ENCODE measurements around the gene KRTAP2-2.
"Not testable (repeated sequence)": the region's sequence is repeated elsewhere in the genome, so short reads cannot be mapped to it uniquely, and the experiment has no call there.

Gene KRTAP2-2, protein sequence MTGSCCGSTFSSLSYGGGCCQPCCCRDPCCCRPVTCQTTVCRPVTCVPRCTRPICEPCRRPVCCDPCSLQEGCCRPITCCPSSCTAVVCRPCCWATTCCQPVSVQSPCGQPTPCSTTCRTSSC

DNA sequence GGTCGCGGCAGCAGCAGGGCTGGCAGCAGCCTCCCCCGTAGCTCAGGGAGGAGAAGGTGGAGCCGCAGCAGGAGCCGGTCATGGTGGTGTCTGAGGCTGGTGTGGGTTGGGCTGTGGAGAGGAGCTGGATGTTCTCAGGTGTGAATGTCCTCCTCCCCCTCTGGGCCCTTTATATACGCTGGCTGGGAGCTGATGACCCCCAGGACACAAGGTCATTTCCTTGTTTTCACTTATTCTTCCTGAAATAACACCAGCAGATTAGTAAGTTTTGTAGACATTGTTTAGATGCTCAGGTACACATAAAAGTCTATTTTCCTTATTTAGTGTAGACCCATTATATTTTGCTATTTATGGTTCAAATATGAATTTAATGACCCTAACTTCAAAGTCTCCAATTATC lies at the start of gene KRTAP2-2:
Gene KRTAP2-2, minus strand, starts transcription at position 101 of the 400 bp plus-strand sequence. Its CDS starts 19 bp downstream, at position 82.
- DNase-seq: not testable (repeated sequence)

DNA sequence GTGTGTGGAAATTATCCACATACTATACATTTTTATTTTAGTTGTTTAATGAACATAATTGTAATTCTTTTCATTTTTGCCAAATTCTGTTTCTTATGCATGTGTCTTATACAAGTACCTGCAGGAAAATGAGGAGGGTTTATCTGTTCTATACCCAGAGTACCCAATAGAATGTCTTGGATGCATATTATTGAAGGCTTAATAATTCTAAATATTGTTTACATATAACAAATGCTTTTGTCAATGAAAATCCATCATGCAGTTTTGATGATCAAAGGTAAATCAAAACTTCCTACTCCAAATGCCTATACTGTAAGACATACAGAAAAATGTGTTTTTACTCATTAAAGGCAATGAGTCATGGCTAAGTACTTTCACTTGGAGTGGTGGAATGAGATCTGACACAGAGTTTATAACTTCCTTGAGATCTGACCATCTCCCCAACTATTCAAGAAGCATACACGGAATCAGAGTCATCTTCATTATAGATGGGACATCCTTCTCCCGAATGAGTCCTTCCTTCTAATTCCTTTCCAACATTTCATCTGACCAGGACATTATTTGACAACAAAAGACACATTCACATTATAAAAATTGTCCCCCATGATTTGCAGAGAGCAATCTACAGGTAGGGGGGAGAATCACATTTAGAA lies 49.5 kb upstream of the KRTAP2-2 start:
- not testable (repeated sequence) for DNase-seq

DNA sequence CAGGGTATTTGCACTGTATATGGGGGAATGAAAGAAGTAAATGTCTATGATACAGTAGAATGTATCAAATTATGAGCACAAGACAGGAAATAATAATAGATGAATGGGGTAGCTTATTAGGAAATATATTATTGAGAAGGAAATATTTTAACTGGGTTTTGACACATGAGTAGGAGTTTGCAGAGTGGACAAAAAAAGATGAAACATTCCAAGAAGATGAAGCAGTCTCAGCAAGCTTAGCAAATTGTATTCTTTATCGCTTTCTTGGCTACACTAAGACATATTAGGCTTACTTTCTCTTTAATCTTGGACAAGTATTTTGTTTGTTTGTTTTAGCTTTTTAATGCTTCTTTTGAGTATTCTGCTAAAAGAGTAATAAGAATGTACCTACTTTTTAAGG lies 48.9 kb upstream of the KRTAP2-2 start:
- no peak for DNase-seq

DNA sequence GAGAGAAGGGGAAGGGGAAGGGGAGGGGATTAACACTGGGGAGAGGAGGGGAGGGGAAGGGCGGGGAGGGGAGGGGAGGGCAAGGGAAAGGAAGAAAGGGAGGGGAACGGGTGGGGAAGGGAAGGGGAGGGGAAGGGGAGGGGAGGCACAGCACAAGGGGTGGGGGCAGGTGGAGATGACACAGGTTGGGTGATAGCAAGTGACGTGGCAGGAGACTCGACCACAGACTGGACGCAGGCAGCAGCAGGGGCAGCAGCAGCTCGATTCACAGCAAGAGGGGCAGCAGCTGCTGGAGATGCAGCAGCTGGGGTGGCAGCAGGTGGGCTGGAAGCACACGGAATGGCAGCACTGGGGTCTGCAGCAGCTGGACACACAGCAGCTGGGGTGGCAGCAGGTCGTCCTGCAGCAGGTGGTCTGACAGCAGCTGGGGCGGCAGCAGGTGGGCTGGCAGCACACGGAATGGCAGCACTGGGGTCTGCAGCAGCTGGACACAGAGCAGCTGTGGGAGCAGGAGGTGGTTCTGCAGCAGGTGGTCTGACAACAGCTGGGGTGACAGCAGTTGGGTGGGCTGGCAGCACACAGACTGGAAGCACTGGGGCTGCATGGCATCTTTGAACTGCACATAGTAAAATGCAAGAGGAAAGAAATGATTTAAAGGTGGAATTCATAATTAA lies 46.7 kb upstream of the KRTAP2-2 start, which contains the start of gene KRTAP4-16:
Gene KRTAP4-16, minus strand, starts transcription at position 624 of the 674 bp plus-strand sequence. Its CDS starts 0 bp downstream, at position 624.
- DNase-seq: no peak

DNA sequence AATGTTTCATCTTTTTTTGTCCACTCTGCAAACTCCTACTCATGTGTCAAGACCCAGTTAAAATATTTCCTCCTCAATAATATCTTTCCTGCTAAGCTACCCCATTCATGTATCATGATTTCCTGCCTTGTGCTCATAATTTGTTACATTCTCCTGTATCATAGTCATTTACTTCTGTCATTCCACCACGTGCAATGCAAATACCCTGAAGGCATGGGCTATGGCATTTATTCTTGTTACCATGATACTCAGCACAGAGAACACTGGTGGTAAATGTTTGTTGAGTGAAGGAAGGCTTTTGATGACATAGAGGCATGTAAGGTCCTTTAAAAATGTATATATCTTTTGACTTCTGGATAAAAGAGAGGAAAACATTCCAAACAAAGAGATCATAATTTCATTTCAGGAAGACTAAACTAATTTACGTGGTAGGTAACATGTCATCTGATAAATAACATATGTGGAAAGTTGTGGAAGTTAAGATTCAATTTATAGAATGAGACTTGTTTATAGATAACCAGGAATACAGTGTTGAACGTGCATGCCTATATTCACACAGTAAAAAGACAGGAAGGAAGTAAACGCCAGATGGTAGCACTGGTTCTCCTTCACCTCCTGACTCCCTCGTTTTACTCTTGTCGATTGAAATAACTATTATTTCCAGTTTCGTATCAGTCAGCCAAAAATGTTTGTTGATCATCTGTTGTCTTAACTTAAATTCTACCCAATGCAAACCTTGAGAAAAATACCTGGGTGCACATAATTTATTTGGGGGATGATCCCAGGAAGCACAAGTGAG lies 44.9 kb upstream of the KRTAP2-2 start:
- DNase-seq: not testable (repeated sequence)

DNA sequence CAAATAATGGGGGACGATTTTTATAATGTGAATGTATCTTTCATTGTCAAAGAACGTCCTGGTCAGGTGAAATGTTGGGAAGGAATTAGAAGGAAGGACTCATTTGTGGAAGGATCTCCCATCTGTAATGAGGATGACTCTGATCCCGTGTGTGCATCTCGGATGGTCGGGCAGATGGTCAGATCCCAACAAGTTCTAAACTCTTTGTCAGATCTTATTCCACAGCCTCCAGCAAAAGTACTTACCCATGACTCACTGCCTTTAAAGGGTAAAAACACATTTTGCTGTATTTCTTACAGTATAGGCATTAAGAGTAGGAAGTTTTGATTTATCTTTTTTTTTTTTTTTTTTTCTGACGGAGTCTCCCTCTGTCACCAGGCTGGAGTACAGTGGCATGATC lies 43.5 kb upstream of the KRTAP2-2 start:
- DNase-seq: no peak

- DNase-seq: no peak
Measured at GRCh38 chr17:41098042-41098441, 43.0 kb upstream of the KRTAP2-2 start, which contains the start of gene KRTAP4-8. Gene KRTAP4-8 (minus strand): TSS chr17:41098142. CDS start chr17:41098084, 58 bp downstream.

- DNase-seq: no peak
Measured at GRCh38 chr17:41096055-41096454, 41.0 kb upstream of the KRTAP2-2 start.

DNA sequence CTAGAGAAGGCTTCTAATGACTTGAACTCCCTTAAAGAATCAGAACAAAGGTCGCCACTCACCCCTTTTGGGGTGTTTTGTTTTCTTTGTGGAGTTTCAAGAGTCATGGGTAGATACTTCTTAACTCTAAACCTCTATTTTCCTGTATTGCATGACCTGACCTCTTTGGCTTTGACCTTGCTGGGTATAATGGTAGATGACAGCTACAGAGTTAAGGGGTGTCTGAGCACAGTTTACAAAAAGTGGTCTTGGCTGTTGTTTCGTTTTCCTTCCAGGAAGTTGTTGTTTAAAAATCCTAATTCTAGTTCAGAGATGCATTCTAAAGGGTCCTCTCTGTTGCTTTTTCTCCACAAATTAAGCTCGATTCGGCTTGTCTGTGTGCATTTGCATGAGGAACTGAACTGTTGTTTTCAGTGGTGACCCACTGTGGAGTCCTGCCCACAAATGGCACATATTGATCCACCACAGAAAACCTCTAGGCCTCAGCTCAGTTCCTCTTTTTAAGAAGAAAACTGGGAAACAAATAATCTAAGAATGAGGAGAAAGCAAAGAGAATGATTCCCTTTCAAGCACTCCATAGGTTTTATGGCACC lies 33.8 kb upstream of the KRTAP2-2 start:
- DNase-seq: not testable (repeated sequence)

- DNase-seq: not testable (repeated sequence)
Measured at GRCh38 chr17:41084100-41084856, 29.2 kb upstream of the KRTAP2-2 start, which contains the start of gene KRTAP4-7. Gene KRTAP4-7 (plus strand): TSS chr17:41084150. CDS start chr17:41084207, 57 bp downstream.

- DNase-seq: not testable (repeated sequence)
Measured at GRCh38 chr17:41083427-41083826, 28.4 kb upstream of the KRTAP2-2 start.

GRCh38 chr17:41082626-41083025 lies 27.6 kb upstream of the KRTAP2-2 start:
- DNase-seq: no peak

DNA sequence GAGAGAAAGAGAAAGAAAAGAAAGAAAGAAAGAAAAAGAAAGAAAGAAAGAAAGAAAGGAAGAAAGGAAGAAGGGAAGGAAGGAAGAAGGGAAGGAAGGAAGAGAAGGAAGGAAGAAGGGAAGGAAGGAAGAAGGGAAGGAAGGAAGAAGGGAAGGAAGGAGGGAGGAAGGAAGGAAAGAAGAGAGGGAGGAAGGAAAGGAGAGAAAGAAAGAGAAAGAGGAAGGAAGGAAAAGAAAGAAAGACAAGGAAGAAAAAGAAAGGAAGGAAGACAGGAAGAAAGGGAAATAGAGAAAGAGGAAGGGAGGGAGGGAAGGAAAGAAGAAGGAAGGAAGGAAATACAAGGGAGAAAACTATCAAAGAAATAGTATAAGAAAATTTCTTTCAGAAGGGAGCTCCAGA lies 21.8 kb upstream of the KRTAP2-2 start:
- DNase-seq: no peak

DNA sequence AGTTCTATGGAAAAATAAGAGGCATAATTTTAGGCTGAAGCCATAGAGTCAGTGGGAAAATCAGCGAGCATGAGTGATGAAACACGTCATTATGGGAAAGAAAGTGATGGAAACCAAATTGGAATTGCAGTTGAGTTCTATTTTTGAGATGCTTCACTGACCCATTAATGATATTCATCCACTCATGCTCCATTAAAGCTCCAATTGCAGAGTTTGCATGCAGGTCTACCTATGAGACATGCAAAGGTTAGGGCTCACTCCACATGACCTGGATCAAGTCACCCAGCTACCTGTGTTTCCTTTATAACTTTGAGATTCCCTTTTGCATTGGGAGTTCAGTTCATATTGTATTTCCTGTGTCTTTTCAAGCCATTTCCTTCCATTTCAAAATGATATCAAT lies 18.6 kb upstream of the KRTAP2-2 start:
- DNase-seq: no peak

GRCh38 chr17:41071606-41072360 lies 16.8 kb upstream of the KRTAP2-2 start:
- DNase-seq: no peak

- no peak for DNase-seq
Measured at GRCh38 chr17:41069031-41069430, 14.0 kb upstream of the KRTAP2-2 start.

DNA sequence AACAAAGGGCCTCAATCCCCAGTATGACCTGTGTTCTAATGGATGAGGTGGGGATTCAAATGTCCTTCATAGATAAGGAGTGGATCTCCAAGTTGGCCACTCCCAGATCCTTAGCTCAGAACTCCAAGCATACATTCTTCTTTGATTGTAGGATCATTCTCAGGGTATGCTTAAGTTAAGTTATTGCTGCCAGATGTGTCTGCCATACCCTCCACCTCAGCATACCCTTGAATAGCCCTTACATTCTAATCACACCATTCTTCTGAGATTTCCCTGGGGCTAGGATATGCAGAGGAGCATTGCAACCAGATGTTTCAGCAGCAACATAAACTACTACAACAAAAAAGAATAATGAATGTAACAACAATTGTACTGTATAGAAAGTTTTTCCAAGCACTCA lies 12.3 kb upstream of the KRTAP2-2 start:
- DNase-seq: no peak

DNA sequence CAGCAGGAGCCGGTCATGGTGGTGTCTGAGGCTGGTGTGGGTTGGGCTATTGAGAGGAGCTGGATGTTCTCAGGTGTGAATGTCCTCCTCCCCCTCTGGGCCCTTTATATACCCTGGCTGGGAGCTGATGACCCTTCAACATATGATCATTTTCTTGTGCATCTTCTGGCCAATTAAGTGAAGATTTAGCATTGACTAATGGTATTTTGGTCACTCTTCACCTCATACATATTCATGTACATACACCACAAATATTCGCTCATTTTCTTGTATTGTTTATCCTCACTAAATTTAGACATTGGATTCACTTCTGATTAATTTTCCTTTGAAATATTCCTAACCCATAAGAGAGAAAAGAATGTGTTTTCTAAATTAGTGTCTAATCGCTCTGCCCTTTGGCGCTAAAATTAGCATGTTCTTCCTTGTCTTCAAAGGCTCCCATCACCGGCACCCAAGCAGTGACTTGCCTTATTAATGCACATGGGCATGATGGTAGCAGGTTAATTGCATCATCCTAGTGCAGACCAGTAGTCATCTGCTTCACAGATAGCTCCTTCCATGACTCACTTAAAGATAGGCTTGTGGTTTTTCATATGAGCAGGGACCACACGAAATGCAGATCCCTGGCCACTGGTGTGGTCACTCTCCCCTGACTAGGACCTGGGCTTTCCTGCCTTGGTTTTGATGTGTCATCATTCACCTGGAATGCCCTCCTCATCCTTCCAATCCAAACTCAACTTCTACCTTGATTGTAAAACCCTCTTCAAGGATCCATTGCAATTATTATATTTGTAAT lies 11.0 kb upstream of the KRTAP2-2 start, which contains the start of gene KRTAP2-4:
Gene KRTAP2-4, minus strand, starts transcription at position 51 of the 796 bp plus-strand sequence. Its CDS starts 34 bp downstream, at position 17.
- peak; percentile 17 for DNase-seq

DNA sequence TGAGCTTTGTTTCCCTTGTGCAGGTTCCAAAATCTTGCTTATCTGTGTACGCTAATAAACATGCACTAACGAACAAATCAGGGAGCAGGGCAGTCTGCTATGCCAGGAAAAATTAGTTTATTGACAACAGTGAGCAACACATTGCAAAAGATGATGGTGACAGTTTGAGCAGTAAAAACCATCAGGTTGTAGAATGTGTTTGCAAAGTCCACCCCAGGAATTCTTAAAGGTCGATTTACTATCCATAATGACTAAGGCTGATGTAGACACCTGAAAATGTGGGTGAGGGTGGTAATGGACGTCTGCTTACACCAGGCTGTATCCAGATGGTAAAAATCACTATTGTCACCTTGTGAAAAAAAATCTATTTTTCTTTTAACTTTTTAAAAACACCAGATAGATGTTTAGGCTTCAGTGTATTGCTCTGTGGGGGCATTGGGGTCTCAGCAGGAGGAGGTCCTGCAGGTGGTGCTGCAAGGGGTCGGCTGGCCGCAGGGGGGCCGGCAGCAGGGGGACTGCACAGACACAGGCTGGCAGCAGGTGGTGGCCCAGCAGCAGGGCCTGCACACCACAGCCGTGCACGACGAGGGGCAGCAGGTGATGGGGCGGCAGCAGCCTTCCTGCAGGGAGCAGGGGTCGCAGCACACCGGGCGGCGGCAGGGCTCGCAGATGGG lies 10.1 kb upstream of the KRTAP2-2 start:
- not testable (repeated sequence) for DNase-seq

Measured in hematopoietic multipotent progenitor cell treated with erythropoietin and hydrocortisone succinate and interleukin-3 and kit ligand, for 6 days (in vitro differentiated cells).